ENCODE measurements around the gene DHRS7C. TPM values are rescaled to one million over a fixed set of nuclear protein-coding genes. Genes with fewer than 3 reads are reported as not detected.

DHRS7C gene
- total RNA-seq, 4 donors from 2014 or later: not detected

- no peak overlapping the region for H3K4me3 ChIP-seq
- no peaks in the 10 kb centered on the region for H3K36me3 ChIP-seq
- no peaks in the 10 kb centered on the region for H3K4me1 ChIP-seq
- intact Hi-C loops (cut with DNase I; ENCODE audit: low total_unique reads): no loop called here
- DNase-seq: no peak
- H3K27ac ChIP-seq: no peak overlapping the region
- TF ChIP-seq POLR2A (IDR thresholded peaks at IDR 0.05): no peak
- no peak for TF ChIP-seq CTCF (IDR thresholded peaks at IDR 0.05)
- no peaks in the 10 kb centered on the region for H3K9me3 ChIP-seq
- H3K27me3 ChIP-seq: no peaks in the 10 kb centered on the region
Observed at GRCh38 chr17:9780552-9780951, 10.8 kb downstream of the DHRS7C start.

GRCh38 chr17:9776911-9777310 lies 14.5 kb downstream of the DHRS7C start:
- intact Hi-C loops (cut with DNase I; ENCODE audit: low total_unique reads): no loop called here
- Histone ChIP-seq H3K9me3 (no peaks in the 10 kb centered on the region), H3K27ac (no peak overlapping the region), H3K4me3 (no peak overlapping the region), H3K36me3 (no peaks in the 10 kb centered on the region), H3K27me3 (no peaks in the 10 kb centered on the region), H3K4me1 (no peaks in the 10 kb centered on the region)
- no peak for DNase-seq
- TF ChIP-seq CTCF (IDR thresholded peaks at IDR 0.05): no peak
- no peak for TF ChIP-seq POLR2A (IDR thresholded peaks at IDR 0.05)

- Histone ChIP-seq H3K27ac (no peak overlapping the region), H3K9me3 (no peaks in the 10 kb centered on the region), H3K4me3 (no peak overlapping the region), H3K36me3 (no peaks in the 10 kb centered on the region), H3K27me3 (no peaks in the 10 kb centered on the region), H3K4me1 (no peaks in the 10 kb centered on the region)
- no peak for TF ChIP-seq CTCF (IDR thresholded peaks at IDR 0.05)
- no peak for TF ChIP-seq POLR2A (IDR thresholded peaks at IDR 0.05)
- intact Hi-C loops (cut with DNase I; ENCODE audit: low total_unique reads): no loop called here
- no peak for DNase-seq
Observed at GRCh38 chr17:9772658-9773057, 18.7 kb downstream of the DHRS7C start.

GRCh38 chr17:9771465-9771864 lies 19.9 kb downstream of the DHRS7C start:
- Histone ChIP-seq H3K4me1 (no peaks in the 10 kb centered on the region), H3K9me3 (no peaks in the 10 kb centered on the region), H3K36me3 (no peaks in the 10 kb centered on the region), H3K27me3 (no peaks in the 10 kb centered on the region), H3K4me3 (no peak overlapping the region), H3K27ac (no peak overlapping the region)
- no peak for TF ChIP-seq CTCF (IDR thresholded peaks at IDR 0.05)
- no peak for TF ChIP-seq POLR2A (IDR thresholded peaks at IDR 0.05)
- DNase-seq: no peak
- intact Hi-C loops (cut with DNase I; ENCODE audit: low total_unique reads): no loop called here

GRCh38 chr17:9769036-9769695 lies 22.2 kb downstream of the DHRS7C start:
- DNase-seq: no peak
- no peak overlapping the region for H3K4me3 ChIP-seq
- no peaks in the 10 kb centered on the region for H3K27me3 ChIP-seq
- no peak overlapping the region for H3K27ac ChIP-seq
- no peak for TF ChIP-seq POLR2A (IDR thresholded peaks at IDR 0.05)
- no peak for TF ChIP-seq CTCF (IDR thresholded peaks at IDR 0.05)
- no peaks in the 10 kb centered on the region for H3K4me1 ChIP-seq
- no peaks in the 10 kb centered on the region for H3K36me3 ChIP-seq
- intact Hi-C loops (cut with DNase I; ENCODE audit: low total_unique reads): no loop called here
- no peaks in the 10 kb centered on the region for H3K9me3 ChIP-seq
